Dendritic cell treated with granulocyte-macrophage colony-stimulating factor and Interleukin-4, amounts not matched to agents 40 ng/mL and 50 ng/mL, for 4 days (primary cell): ENCODE measurements around the gene YPEL2.

Experiments used
- H3K27ac Mint-ChIP-seq: one replicate; pipeline ENCODE4 v1.8.0; 2022; ENCODE audit warnings: mild to moderate bottlenecking, mixed read lengths
- H3K27me3 Mint-ChIP-seq: one replicate; pipeline ENCODE4 v1.8.0; 2022; ENCODE audit warnings: mild to moderate bottlenecking, mixed read lengths
- H3K36me3 Mint-ChIP-seq: one replicate; pipeline ENCODE4 v1.8.0; 2022; ENCODE audit warnings: low read depth, mixed read lengths
- H3K4me1 Mint-ChIP-seq: one replicate; pipeline ENCODE4 v1.8.0; 2022; ENCODE audit warnings: low read depth, mixed read lengths
- H3K4me3 Mint-ChIP-seq: one replicate; pipeline ENCODE4 v1.8.0; 2022; ENCODE audit warnings: mild to moderate bottlenecking, moderate library complexity, mixed read lengths
- H3K9me3 Mint-ChIP-seq: one replicate; pipeline ENCODE4 v1.8.0; 2022; ENCODE audit warnings: mixed read lengths
- intact Hi-C: fragments of 100-400 bp; cut with micrococcal nuclease; formaldehyde crosslinking; loops from one replicate; pipeline ENCODE4 v1.15.0; 2022

YPEL2 gene

DNA sequence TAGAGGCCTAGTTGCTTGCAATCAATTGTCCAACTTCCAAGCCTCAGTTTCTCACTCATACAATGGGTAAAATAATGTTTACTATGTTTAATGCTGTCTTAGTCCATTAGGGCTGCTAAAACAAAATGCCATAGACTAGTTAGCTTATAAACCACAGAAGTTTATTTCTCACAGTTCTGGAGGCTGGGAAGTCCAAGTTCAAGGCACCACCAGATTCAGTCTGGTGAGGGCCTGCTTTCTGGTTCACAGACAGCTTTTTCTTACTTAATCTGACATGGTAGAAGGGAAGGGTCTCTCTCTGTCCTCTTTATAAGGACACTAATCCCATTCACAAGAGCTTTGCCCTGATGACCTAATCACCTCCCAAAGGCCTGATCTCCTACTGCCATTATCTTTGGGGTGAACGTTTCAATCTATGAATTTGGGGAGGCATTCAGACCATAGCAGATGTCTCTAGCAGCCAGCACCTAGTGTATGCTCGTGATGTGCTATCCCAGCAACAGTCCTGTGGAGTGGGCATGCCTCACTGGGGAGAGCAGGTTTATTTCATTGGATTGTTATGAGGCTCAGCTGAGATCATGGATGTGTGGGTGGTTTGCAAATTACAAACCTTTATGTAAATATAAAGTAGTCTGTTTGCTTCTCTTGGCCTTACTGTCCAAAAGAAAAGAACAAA is 25.2 kb downstream of the YPEL2 start:
- H3K4me3 Mint-ChIP-seq, result no peak overlapping the region
- no peaks in the 10 kb centered on the region for H3K27me3 Mint-ChIP-seq
- H3K27ac Mint-ChIP-seq, result no peak overlapping the region
- H3K9me3 Mint-ChIP-seq, result no peaks in the 10 kb centered on the region
- intact Hi-C loops, result no loop called here
- H3K36me3 Mint-ChIP-seq, result peaks cover 85% of the 10 kb centered on the region
- peaks cover 79% of the 10 kb centered on the region for H3K4me1 Mint-ChIP-seq

DNA sequence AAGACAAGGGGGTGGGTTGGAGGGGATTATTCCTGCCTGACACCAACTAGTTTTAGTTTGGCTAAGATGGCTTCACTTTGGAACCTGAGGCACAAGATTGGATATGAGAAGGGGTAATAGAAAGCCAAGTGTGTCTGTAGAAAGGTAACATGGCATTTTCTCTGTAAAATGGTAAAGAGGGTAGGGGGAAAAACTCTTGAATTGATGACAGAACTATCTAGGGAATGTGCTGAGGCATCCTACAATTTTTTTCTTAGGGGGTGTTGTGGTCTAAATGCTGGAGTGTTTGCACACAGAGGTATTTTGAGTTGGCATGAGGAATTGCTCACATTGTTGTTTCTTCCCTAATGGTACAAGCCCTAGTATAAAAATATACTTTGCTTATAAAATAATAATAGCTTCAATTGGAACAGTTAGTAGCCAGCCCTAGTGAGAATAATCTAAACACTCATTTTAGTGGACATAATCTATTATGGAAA is 25.8 kb downstream of the YPEL2 start:
- Mint-ChIP-seq H3K27me3 (no peaks in the 10 kb centered on the region), H3K4me1 (peaks cover 79% of the 10 kb centered on the region), H3K4me3 (no peak overlapping the region), H3K9me3 (no peaks in the 10 kb centered on the region), H3K36me3 (peaks cover 90% of the 10 kb centered on the region), H3K27ac (no peak overlapping the region)
- intact Hi-C loops, result no loop called here

DNA sequence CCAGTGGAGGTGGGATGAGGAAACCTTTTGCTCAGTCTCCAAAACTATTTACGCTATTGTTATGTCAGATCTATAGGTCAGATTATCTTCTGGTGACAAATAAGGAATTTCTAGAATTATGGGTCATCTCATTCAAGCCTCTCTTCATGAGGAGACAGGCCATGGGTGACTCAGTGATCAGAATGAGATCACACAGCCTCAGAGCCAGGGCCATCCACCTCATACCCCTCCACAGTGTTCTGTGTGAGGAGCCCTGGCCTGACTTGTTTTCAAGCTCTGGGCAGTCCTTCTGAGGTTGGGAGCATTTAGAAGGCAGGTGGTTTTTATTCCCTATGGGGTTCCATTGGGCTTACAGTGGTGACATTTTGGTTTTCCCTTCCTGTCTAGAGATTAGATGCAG is 26.5 kb downstream of the YPEL2 start:
- peaks cover 85% of the 10 kb centered on the region for H3K36me3 Mint-ChIP-seq
- H3K9me3 Mint-ChIP-seq, result no peaks in the 10 kb centered on the region
- intact Hi-C loops, result no loop called here
- peaks cover 73% of the 10 kb centered on the region for H3K4me1 Mint-ChIP-seq
- H3K4me3 Mint-ChIP-seq, result no peak overlapping the region
- no peak overlapping the region for H3K27ac Mint-ChIP-seq
- no peaks in the 10 kb centered on the region for H3K27me3 Mint-ChIP-seq

DNA sequence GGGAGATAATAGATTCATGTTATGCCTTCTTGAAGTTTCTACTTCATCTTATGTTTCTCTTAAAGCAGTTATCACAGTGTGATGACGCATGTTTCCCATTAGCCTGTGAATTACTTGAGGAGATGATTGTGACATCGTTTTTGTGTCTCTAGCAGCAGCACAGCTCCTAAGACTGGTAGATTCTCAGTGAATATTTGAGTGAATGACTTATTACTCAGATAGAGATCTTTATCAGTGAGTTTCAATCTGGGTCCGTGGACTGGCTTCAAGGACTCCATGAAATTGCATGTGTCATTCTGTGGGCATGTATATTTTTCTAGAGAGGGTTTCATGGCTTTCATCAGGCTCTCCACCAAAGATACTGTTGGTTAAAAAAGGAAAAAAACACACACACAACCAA is 29.9 kb downstream of the YPEL2 start:
- Mint-ChIP-seq H3K36me3 (peaks cover 64% of the 10 kb centered on the region), H3K27ac (peak overlapping the region; percentile 55), H3K27me3 (no peaks in the 10 kb centered on the region), H3K4me1 (peaks cover 69% of the 10 kb centered on the region), H3K9me3 (no peaks in the 10 kb centered on the region), H3K4me3 (no peak overlapping the region)
- intact Hi-C loops, result no loop called here

DNA sequence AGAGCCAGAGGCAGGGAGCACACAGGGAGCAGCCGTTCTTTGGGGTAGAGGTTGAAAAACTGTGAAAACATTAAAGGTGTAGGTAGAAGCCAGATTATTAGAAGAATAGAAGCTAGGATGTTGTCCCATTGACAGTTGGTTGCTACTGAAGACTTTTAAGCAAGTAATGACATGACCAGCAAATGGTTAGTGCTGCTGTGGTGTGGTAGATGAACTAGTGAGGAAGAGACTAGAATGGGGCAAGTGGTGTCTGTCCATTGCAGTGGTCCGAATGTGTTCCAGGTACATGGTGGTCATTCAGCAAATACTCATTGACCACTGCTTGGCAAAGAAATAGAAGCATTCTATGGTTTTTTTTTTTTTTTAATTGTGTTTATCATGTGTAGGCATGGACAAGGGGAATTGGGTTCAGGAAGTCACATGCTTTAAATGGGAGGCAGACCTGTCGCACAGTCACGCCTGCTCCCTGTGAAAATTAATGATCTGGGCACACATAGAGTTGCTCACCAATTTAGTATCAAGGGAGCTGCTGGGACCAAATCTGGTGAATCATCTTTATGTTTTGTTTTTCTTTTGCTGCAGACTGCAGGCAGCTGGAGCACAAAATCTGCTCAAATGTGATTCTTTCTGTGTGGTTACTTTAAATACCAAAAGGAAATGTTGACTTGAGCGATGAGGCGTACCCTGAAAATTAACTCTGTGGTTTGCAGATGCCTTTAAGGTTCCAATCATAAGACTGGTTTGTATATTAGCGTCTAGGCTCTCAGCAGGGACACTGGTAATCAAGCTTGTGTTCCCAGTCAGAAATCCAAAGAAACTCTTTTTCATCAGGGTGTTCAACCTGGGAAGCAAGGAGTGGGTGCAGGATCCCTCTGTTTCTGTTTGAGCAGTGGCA is 30.7 kb downstream of the YPEL2 start:
- Mint-ChIP-seq H3K9me3 (no peaks in the 10 kb centered on the region), H3K4me3 (no peak overlapping the region), H3K36me3 (peaks cover 58% of the 10 kb centered on the region), H3K4me1 (peaks cover 71% of the 10 kb centered on the region), H3K27ac (peak overlapping the region; percentile 55), H3K27me3 (no peaks in the 10 kb centered on the region)
- intact Hi-C loops, result no loop called here

DNA sequence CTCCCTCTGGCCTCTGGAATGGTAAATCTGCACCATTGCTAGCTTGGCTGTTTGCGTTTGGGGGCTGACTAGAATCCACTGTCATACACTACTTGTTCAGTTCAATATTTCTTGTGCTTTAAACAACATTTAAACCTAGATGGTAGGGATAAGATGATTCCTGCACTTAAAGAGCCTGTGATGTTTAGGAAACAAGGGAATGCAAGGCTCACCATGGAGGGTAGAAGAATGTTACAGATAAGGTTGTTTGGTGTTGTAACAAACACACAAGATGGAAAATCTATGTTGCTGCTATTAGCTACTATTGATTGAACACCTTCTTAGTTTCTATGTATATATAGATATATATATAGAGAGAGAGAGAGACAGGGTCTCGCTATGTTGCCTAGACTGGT is 31.4 kb downstream of the YPEL2 start:
- intact Hi-C loops, result no loop called here
- Mint-ChIP-seq H3K27ac (no peak overlapping the region), H3K4me1 (peaks cover 73% of the 10 kb centered on the region), H3K36me3 (peaks cover 58% of the 10 kb centered on the region), H3K27me3 (no peaks in the 10 kb centered on the region), H3K4me3 (no peak overlapping the region), H3K9me3 (no peaks in the 10 kb centered on the region)

DNA sequence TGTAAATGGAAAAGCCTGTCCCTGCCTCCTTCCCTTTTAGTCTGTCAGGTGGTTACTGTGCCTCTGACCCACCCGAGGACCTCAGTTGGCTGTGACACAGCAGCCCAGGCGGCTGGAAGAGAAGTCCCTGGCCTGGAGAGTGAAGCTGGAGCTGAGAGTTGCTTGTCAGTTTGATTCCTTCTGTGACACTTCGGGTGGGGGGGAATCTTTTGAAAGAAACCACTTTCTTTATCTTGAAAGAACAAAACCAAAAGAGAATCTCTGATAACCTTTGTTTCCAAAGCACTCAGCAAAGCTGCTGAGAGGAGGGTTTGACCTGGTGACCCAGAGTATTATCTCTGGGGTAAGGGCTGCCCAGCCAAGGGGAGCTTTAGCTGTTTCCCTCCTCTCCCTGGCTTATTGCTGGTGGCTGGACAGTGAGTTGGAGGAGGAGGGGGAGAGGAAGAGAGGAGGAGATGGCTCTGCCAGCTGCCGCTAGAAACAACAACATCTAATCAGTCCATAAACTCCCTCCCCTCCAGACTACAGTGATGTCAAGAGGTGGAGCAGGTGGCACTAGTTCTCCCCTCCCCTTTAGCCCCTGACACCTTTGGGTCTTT is 34.0 kb downstream of the YPEL2 start:
- Mint-ChIP-seq H3K9me3 (no peaks in the 10 kb centered on the region), H3K27ac (peak overlapping the region; percentile 75), H3K4me1 (peaks cover 83% of the 10 kb centered on the region), H3K4me3 (no peak overlapping the region), H3K27me3 (no peaks in the 10 kb centered on the region), H3K36me3 (peaks cover 42% of the 10 kb centered on the region)
- intact Hi-C loops, result no loop called here

DNA sequence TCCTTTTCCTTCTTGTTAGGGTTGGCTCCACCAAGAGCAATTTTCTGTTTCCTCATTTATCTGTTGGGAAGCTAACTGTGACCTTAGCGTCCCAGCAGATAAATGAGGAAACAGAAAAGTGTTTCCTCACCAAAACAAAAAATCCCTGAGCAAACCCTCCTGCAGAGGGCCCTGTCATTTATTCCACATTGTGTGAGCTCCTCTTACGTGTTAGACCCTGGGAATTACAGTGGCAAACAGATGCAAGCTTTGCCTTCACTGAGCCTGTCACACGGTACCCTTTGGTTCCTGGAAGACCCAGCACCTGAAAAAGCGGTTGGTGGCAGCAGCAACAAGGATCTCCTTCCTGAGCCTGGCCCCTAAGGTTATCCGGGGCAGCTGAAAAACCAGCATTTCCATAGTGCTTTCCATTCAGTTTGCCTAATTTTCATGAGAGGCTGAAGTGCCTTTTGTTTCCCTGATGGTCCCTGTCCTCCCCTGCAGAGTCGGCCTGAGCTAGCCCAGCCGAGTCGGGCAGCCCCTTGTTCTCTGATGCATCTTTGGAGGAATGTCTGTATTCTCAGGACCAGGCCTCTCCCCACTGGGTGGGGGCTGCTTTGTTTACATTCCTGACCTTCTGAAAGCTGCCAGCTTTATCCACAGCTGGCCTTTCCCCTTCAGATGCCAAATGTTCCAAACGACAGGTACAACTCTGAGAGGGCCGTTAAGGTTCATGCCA is 34.7 kb downstream of the YPEL2 start:
- Mint-ChIP-seq H3K36me3 (peaks cover 39% of the 10 kb centered on the region), H3K4me3 (no peak overlapping the region), H3K27ac (peak overlapping the region; percentile 75), H3K9me3 (no peaks in the 10 kb centered on the region), H3K4me1 (peaks cover 84% of the 10 kb centered on the region), H3K27me3 (no peaks in the 10 kb centered on the region)
- intact Hi-C loops, result no loop called here

DNA sequence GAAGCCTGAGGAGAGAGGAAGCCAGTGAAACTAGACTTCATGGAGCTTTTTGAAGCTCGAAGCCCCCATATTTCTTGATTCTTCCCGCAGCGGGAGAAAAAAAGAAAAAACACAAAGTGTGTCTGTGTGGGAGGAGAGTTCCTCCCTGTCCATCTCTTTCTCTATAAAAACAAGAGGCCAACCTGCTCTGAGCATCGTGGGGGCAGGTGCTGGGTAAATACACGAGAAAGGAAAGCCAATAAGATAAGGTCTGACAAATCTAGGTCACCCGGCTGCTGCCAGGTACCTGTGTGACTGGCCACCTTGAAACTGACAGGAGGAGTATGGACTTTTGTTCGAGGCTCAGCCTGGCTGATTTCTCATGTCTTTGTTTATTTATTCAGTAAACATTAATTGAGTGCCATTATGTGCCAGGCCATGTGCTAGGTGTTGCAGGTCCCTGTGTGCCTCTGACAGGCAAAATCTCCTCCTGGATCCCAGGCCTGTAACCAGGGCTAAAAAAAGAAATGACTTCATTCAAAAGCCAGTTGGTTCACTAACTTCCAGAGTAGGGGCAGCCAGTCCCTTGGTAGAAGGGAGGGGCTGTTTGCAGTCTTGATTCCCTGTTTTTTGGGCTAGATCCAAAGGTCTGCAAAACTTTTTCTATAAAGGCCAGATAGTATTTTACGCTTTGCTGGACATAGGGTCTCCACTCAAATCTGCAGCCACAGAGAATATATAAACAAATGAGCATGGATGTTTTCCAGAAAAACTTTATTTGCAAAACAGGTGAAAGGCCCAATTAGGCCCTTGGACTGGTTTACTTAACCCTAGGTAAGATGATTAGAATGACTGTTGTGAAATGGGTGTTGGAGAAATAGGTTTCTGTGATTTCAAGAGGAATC is 35.6 kb downstream of the YPEL2 start:
- no peaks in the 10 kb centered on the region for H3K9me3 Mint-ChIP-seq
- H3K4me3 Mint-ChIP-seq, result no peak overlapping the region
- intact Hi-C loops, result no loop called here
- H3K27me3 Mint-ChIP-seq, result no peaks in the 10 kb centered on the region
- peak overlapping the region; percentile 75 for H3K27ac Mint-ChIP-seq
- peaks cover 84% of the 10 kb centered on the region for H3K4me1 Mint-ChIP-seq
- H3K36me3 Mint-ChIP-seq, result peaks cover 31% of the 10 kb centered on the region

DNA sequence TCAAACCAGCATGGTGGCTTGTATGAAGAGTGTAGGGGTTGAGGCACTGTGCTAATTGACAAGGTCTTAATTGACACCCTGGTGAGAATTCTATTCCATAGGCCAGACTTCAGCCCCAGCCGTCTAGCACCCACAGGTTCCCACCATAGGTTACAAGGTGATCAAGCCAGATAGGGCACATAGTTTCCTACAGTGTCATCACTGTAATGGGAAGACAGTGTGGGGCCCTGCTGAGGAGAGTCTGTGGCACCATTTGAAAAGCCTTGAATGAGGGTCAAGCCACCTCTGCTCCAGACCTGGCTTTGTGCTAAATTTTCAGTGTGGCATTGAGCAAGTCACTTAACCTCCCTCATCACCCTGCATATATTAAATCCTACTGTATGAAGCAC is 36.2 kb downstream of the YPEL2 start:
- no peaks in the 10 kb centered on the region for H3K9me3 Mint-ChIP-seq
- intact Hi-C loops, result no loop called here
- no peak overlapping the region for H3K27ac Mint-ChIP-seq
- peaks cover 86% of the 10 kb centered on the region for H3K4me1 Mint-ChIP-seq
- H3K27me3 Mint-ChIP-seq, result no peaks in the 10 kb centered on the region
- peaks cover 29% of the 10 kb centered on the region for H3K36me3 Mint-ChIP-seq
- no peak overlapping the region for H3K4me3 Mint-ChIP-seq

DNA sequence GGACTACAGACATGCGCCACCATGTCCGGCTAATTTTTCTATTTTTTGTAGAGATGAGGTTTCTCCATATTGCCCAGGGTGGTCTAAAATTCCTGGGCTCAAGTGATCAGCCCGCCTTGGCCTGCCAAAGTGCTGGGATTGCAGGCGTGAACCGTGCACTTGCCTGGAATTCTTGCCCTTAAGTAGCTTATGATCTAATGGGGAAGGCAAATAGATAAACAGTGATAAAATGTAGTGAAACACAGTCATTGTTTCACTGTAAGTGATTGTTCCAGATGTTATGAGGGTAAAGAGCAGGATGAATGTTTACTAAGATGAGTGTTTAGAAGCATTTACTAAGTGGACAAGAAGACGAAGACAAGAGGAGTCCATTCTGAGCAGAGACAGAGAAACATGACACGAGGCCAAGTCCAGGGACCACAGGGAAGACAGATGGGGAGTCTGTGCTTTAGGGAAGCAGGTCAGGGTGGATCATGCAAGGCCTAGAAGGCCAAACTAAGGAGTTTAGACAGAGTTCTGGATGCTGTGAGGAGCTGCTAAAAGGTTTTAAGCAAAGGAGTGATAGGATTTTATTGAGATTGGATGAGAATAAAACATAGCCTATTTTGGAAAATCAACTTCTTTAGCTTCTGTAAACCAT is 36.9 kb downstream of the YPEL2 start:
- Mint-ChIP-seq H3K27ac (peak overlapping the region; percentile 88), H3K4me1 (peaks cover 90% of the 10 kb centered on the region), H3K36me3 (peaks cover 27% of the 10 kb centered on the region)

DNA sequence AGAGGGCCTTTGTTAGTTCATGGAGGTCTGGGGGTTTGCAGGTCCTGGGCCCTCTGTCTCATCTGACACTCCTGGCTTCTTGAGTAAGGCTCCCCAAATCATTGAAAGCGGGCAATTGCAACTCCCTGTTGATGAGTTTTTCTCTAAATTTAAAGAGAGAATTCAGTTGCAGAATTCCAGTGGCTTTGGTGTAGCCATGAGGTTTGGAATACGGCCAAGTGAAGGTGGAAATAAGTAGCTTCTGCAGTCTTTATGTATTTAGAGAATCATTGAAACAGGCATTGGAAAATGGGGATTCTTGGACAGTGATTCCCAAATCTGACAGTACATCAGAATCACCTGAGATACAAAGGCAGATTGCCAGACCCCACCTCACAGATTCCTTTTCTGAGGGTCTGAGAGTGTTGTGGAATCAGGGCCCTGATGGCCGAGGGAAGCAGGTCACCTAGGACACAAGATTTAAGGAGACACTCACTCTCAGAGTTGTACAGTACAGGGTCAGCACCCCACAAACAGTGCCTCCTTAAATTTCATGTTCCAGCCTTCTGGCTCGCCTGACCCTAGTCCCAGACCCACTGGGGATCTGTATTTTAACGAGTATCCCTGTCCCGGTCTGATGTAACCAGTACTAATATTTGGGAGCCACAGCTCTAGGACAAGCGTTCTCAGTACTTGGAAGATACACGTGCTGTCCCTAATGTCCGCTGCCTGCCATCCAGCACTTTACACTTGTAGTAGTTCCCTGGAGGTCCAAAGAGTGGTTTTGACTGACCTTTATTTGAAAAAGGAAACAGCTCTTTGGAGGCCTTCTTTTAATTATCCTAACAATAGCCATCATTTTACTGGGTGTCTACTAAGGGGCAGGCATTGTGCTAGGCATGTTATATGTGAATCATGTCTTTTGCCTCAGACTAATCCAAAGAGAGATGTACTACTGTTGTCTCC is 37.8 kb downstream of the YPEL2 start:
- intact Hi-C loops, result no loop called here
- Mint-ChIP-seq H3K4me1 (peaks cover 90% of the 10 kb centered on the region), H3K27ac (peak overlapping the region; percentile 88), H3K27me3 (no peaks in the 10 kb centered on the region), H3K4me3 (no peak overlapping the region), H3K36me3 (peaks cover 19% of the 10 kb centered on the region), H3K9me3 (no peaks in the 10 kb centered on the region)

More for the DNA sequence above, 36.9 kb downstream of the YPEL2 start:
- intact Hi-C loops, result no loop called here
- no peak overlapping the region for H3K4me3 Mint-ChIP-seq
- H3K9me3 Mint-ChIP-seq, result no peaks in the 10 kb centered on the region
- H3K27me3 Mint-ChIP-seq, result no peaks in the 10 kb centered on the region
